HUES48 (cell line): ENCODE results near the gene SP4.
A peak's percentile ranks its signal among the peaks of the same experiment; 100 is the strongest.

Experiments used
- H3K27ac ChIP-seq: one replicate; pipeline ENCODE4 v1.7.0; 2013; ENCODE audit warnings: low read depth, low read length, inconsistent platforms
- H3K27me3 ChIP-seq: 2 replicates; pipeline ENCODE4 v1.6.1; 2013; ENCODE audit warnings: mild to moderate bottlenecking, low read length; ENCODE audit not compliant: control insufficient read depth, insufficient read depth
- H3K36me3 ChIP-seq: 2 replicates; pipeline ENCODE4 v1.6.1; 2013; ENCODE audit warnings: low read length; ENCODE audit not compliant: control insufficient read depth, insufficient read depth
- H3K4me1 ChIP-seq: 2 replicates; pipeline ENCODE4 v1.6.1; 2013; ENCODE audit warnings: mild to moderate bottlenecking, low read length; ENCODE audit not compliant: control insufficient read depth, insufficient read depth
- H3K4me3 ChIP-seq: 2 replicates; pipeline ENCODE4 v1.5.1; 2013; ENCODE audit warnings: mild to moderate bottlenecking, low read depth, low read length
- H3K9ac ChIP-seq: 2 replicates; pipeline ENCODE4 v1.6.1; 2013; ENCODE audit warnings: mild to moderate bottlenecking, low read depth, low read length, moderate library complexity
- H3K9me3 ChIP-seq: 2 replicates; pipeline ENCODE4 v1.6.1; 2013; ENCODE audit warnings: low read length; ENCODE audit not compliant: control insufficient read depth, insufficient read depth

SP4 gene

DNA sequence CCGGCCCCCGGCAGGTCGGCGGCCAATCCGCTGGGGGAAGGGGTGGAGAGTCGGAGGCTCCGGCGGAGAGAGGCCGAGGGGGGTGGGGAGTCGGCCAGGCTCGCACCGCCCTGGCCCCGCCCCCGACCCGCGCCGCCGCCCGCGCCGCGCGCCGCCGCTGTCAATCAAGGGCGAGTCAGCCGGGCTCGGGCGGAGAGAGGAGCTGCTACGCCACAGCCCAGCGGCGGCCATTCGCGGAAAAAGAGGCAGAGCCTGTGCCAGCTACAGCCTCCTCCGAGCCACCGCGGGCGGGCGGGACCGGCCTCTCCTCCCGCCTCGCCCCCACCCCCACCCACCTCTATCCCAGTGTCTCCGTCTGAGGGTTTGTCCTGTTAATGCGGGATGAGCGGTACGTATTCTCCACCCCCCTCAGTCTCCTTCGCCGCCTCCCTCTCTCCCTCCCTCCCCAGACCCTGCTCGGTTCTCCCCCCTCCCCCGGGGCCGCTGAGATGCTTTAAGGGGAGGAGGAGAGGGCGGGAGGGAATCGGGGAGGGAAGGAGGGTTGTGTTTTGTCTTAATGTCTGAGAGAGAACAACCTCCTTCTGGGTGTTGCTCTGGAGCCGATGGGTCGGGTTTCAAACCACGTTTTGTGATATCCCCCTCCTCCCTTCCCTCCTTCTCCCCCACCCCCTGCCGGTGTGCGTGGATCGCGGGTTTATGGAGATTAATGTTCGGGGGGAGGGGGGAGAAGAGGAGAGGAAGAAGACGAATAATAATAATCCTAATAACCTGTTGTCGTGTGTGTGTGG, at the start of gene SP4:
SP4 (plus strand) TSS at position 213 of the 788 bp plus-strand sequence; CDS start at position 382, 169 bp downstream.
- Histone ChIP-seq H3K36me3 (peaks cover 17% of the 10 kb centered on the region), H3K4me3 (peak within 1 kb of the TSS; percentile 91), H3K9me3 (no peaks in the 10 kb centered on the region), H3K4me1 (peaks cover 46% of the 10 kb centered on the region), H3K27me3 (no peaks in the 10 kb centered on the region), H3K27ac (peak within 1 kb of the TSS; percentile 99), H3K9ac (peak within 1 kb of the TSS; percentile 92)

DNA sequence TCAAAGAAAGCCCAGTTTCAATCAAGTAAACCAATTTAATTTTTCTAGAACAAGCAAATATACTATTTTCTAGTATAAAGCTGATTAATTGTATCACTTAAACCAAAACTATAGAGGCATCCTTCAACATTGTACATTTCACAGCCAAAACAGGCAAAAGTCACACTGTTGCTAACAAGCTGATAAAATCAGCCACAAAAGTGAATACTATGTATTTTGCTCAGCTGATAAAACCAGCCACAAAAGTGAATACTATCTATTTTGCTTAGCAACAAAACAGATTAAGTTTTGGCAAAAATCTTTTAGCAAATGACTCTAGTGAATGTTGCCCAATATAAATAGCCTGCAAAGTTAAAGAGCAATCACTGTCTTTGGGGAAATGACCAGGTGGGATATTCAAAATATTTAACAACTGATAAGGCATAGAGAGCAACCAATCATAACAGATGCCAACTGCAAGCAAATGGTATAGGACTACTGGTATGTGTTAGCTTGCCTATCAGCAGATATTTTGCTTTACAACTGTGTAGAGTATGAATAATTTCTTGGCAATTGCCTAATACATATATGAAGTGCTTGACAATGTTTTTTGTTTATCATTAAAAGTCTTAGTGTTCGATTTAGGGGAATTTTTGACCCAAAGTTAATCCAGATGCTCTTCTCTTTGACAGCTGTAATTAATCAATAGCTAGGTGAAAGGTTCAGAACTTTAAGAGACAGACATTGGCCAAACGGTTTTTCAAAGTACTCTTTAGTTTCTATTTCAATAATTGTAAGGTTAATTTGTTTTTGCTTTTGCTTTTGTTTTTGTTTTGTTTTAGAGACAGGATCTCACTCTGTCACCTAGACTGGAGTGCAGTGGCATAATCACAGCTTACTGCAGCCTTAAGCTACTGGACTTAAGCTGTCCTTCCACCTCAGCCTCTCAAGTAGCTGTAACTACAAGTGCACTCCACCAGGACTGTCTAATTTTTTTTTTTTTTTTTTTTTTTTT, 44.4 kb upstream of the SP4 start:
- no peaks in the 10 kb centered on the region for H3K36me3 ChIP-seq
- H3K9me3 ChIP-seq: no peaks in the 10 kb centered on the region
- no peak overlapping the region for H3K27ac ChIP-seq
- no peak overlapping the region for H3K4me3 ChIP-seq
- no peak overlapping the region for H3K9ac ChIP-seq
- peaks cover 4% of the 10 kb centered on the region; the same call in 1 of the 2 replicates for H3K4me1 ChIP-seq
- H3K27me3 ChIP-seq: no peaks in the 10 kb centered on the region

- Histone ChIP-seq H3K4me3 (no peak overlapping the region), H3K27ac (no peak overlapping the region), H3K36me3 (no peaks in the 10 kb centered on the region), H3K27me3 (no peaks in the 10 kb centered on the region), H3K4me1 (peaks cover 2% of the 10 kb centered on the region), H3K9ac (no peak overlapping the region), H3K9me3 (no peaks in the 10 kb centered on the region)
Measured at GRCh38 chr7:21393937-21394336, 33.9 kb upstream of the SP4 start.

GRCh38 chr7:21401944-21402343, 25.9 kb upstream of the SP4 start:
- no peak overlapping the region for H3K27ac ChIP-seq
- H3K36me3 ChIP-seq: no peaks in the 10 kb centered on the region
- H3K27me3 ChIP-seq: no peaks in the 10 kb centered on the region
- no peak overlapping the region for H3K4me3 ChIP-seq
- H3K9me3 ChIP-seq: no peaks in the 10 kb centered on the region
- H3K9ac ChIP-seq: no peak overlapping the region
- H3K4me1 ChIP-seq: no peaks in the 10 kb centered on the region

GRCh38 chr7:21407796-21408480, 19.9 kb upstream of the SP4 start:
- H3K36me3 ChIP-seq: no peaks in the 10 kb centered on the region
- H3K27me3 ChIP-seq: no peaks in the 10 kb centered on the region
- no peak overlapping the region for H3K4me3 ChIP-seq
- H3K4me1 ChIP-seq: peaks cover 7% of the 10 kb centered on the region; the same call in 1 of the 2 replicates
- H3K9ac ChIP-seq: no peak overlapping the region
- no peak overlapping the region for H3K27ac ChIP-seq
- H3K9me3 ChIP-seq: no peaks in the 10 kb centered on the region

- no peaks in the 10 kb centered on the region for H3K27me3 ChIP-seq
- no peaks in the 10 kb centered on the region for H3K36me3 ChIP-seq
- H3K9me3 ChIP-seq: no peaks in the 10 kb centered on the region
- no peak overlapping the region for H3K4me3 ChIP-seq
- peaks cover 10% of the 10 kb centered on the region; the same call in 1 of the 2 replicates for H3K4me1 ChIP-seq
- no peak overlapping the region for H3K9ac ChIP-seq
- no peak overlapping the region for H3K27ac ChIP-seq
Measured at GRCh38 chr7:21408481-21408820, 19.4 kb upstream of the SP4 start.

DNA sequence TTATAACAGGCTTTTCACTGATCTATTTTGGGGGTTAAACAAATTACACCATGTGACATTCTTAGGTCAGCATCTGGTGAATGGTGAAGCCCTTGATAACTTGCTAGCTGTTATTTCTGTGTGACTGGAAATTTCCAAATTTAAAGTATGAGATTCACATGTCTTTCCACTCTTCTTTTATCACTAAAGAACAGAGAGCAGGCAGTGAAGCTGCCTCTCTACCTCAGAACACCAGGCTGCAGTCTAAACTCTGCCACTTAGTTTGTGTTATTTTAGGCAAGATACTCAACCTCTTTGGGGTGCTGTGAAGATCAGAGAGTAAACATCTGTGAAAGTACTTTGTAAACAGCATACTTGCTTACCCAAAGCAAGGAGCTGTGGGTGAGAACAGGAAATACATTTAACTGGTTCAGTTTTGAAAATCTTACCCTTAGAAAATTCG, 15.5 kb upstream of the SP4 start:
- no peak overlapping the region for H3K9ac ChIP-seq
- no peak overlapping the region for H3K4me3 ChIP-seq
- no peaks in the 10 kb centered on the region for H3K9me3 ChIP-seq
- H3K27ac ChIP-seq: peak overlapping the region; percentile 36
- peaks cover 12% of the 10 kb centered on the region; the same call in 1 of the 2 replicates for H3K4me1 ChIP-seq
- no peaks in the 10 kb centered on the region; the same call in 1 of the 2 replicates for H3K27me3 ChIP-seq
- no peaks in the 10 kb centered on the region for H3K36me3 ChIP-seq

DNA sequence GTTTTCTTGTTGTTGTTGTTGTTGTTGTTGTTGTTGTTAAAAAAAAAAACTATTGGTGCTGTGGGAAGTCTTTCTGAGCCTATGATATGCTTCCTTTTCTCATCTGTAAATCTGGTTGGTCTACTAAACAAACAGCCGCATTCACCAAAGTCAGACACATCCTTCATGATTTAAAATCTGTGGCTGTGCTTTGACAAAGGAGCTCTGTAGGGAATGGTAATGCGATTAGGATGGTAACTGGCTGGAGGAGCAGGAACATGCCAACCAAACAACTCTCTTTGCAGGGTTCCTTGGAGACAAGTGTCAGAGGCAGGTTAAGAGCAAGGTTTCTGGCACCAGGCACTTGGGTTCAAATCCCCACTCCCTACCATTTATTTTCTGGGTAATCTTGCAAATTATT, 14.9 kb upstream of the SP4 start:
- Histone ChIP-seq H3K4me3 (no peak overlapping the region), H3K9me3 (no peaks in the 10 kb centered on the region), H3K27me3 (no peaks in the 10 kb centered on the region; the same call in 1 of the 2 replicates), H3K27ac (no peak overlapping the region), H3K9ac (no peak overlapping the region), H3K4me1 (peaks cover 12% of the 10 kb centered on the region; the same call in 1 of the 2 replicates), H3K36me3 (no peaks in the 10 kb centered on the region)

DNA sequence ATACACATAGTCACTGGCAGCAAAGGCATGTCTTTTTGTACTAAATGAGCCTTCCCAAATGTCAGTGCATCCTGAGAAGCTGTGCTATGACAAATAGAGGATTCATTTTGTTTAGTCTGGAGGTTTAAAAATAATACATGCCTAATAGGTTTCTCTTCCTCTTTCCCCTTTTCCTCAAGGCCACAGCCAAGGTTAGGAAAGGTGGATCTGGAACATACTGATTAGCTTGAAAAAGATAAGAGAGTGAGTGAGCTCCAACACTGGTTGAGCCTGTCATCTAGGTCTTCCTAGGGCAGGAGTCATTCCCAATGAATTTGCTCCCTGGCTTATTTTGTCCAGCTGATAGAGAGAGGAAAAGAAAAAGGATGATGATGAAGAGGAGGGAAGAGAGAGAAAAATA, 14.4 kb upstream of the SP4 start:
- peaks cover 12% of the 10 kb centered on the region; the same call in 1 of the 2 replicates for H3K4me1 ChIP-seq
- no peak overlapping the region for H3K9ac ChIP-seq
- no peaks in the 10 kb centered on the region; the same call in 1 of the 2 replicates for H3K27me3 ChIP-seq
- no peaks in the 10 kb centered on the region for H3K9me3 ChIP-seq
- H3K36me3 ChIP-seq: no peaks in the 10 kb centered on the region
- no peak overlapping the region for H3K27ac ChIP-seq
- H3K4me3 ChIP-seq: no peak overlapping the region

GRCh38 chr7:21414795-21415393, 13.0 kb upstream of the SP4 start:
- Histone ChIP-seq H3K4me1 (peaks cover 12% of the 10 kb centered on the region; the same call in 1 of the 2 replicates), H3K27ac (no peak overlapping the region), H3K36me3 (no peaks in the 10 kb centered on the region), H3K27me3 (no peaks in the 10 kb centered on the region; the same call in 1 of the 2 replicates), H3K9ac (no peak overlapping the region), H3K9me3 (no peaks in the 10 kb centered on the region), H3K4me3 (no peak overlapping the region)
